CD1c-positive myeloid dendritic cell (primary cell): ENCODE data around the gene DNMT3A.
A peak's percentile ranks its signal among the peaks of the same experiment; 100 is the strongest.
"Not testable (repeated sequence)": the region's sequence is repeated elsewhere in the genome, so short reads cannot be mapped to it uniquely, and the experiment has no call there.

Experiments used
- DNase-seq: peaks from one replicate; pipeline ENCODE4 v3.0.0-alpha.2; 2016; ENCODE audit errors: extremely low spot score

Gene DNMT3A

GRCh38 chr2:25237764-25238163 lies 104.0 kb downstream of the DNMT3A start:
- no peak for DNase-seq

- no peak for DNase-seq
Measured at GRCh38 chr2:25236736-25237135, 105.0 kb downstream of the DNMT3A start.

GRCh38 chr2:25234738-25235137 lies 107.0 kb downstream of the DNMT3A start:
- DNase-seq: no peak

GRCh38 chr2:25233916-25234605 lies 107.7 kb downstream of the DNMT3A start:
- DNase-seq: no peak

GRCh38 chr2:25232248-25232825 lies 109.4 kb downstream of the DNMT3A start:
- no peak for DNase-seq

- DNase-seq: no peak
Measured at GRCh38 chr2:25230948-25231311, 110.8 kb downstream of the DNMT3A start.

- DNase-seq: no peak
Measured at GRCh38 chr2:25230198-25230947, 111.4 kb downstream of the DNMT3A start.

- DNase-seq: no peak
Measured at GRCh38 chr2:25229279-25230197, 112.2 kb downstream of the DNMT3A start.

- DNase-seq: peak; percentile 74
Measured at GRCh38 chr2:25228848-25229278, 112.9 kb downstream of the DNMT3A start.

GRCh38 chr2:25227576-25227975 lies 114.1 kb downstream of the DNMT3A start:
- DNase-seq: no peak

GRCh38 chr2:25226827-25227226 lies 114.9 kb downstream of the DNMT3A start:
- no peak for DNase-seq

- DNase-seq: no peak
Measured at GRCh38 chr2:25222477-25223121, 119.1 kb downstream of the DNMT3A start.

- DNase-seq: no peak
Measured at GRCh38 chr2:25221579-25221978, 120.1 kb downstream of the DNMT3A start.

- DNase-seq: no peak
Measured at GRCh38 chr2:25220313-25220712, 121.4 kb downstream of the DNMT3A start.

- no peak for DNase-seq
Measured at GRCh38 chr2:25219621-25220020, 122.1 kb downstream of the DNMT3A start.

GRCh38 chr2:25218100-25218499 lies 123.6 kb downstream of the DNMT3A start:
- no peak for DNase-seq

- peak; percentile 72 for DNase-seq
Measured at GRCh38 chr2:25215948-25216679, 125.6 kb downstream of the DNMT3A start.

GRCh38 chr2:25215232-25215631 lies 126.5 kb downstream of the DNMT3A start:
- no peak for DNase-seq

- no peak for DNase-seq
Measured at GRCh38 chr2:25213229-25213628, 128.5 kb downstream of the DNMT3A start.

GRCh38 chr2:25210923-25211322 lies 130.8 kb downstream of the DNMT3A start:
- not testable (repeated sequence) for DNase-seq

GRCh38 chr2:25207078-25207545 lies 134.6 kb downstream of the DNMT3A start:
- DNase-seq: peak; percentile 36
